ENCODE measurements around the gene ATP5MC2. TPM values are rescaled to one million over a fixed set of nuclear protein-coding genes. Genes with fewer than 3 reads are reported as not detected.
"Not testable (repeated sequence)": the region's sequence is repeated elsewhere in the genome, so short reads cannot be mapped to it uniquely, and the experiment has no call there.

Gene ATP5MC2
- total RNA-seq = 569 TPM
- long read RNA-seq, transcript ATP5MC2-203 (4 exons, 1,976 nt) = minor isoform, 46 of 334 reads
- long read RNA-seq, transcript ATP5MC2-202 (5 exons, 878 nt) = major isoform, 270 of 334 reads
- long read RNA-seq, partial matches to known transcripts = 5 of 334 reads
- long read RNA-seq, other reads (novel, unspliced or antisense) = 13 of 334 reads

DNA sequence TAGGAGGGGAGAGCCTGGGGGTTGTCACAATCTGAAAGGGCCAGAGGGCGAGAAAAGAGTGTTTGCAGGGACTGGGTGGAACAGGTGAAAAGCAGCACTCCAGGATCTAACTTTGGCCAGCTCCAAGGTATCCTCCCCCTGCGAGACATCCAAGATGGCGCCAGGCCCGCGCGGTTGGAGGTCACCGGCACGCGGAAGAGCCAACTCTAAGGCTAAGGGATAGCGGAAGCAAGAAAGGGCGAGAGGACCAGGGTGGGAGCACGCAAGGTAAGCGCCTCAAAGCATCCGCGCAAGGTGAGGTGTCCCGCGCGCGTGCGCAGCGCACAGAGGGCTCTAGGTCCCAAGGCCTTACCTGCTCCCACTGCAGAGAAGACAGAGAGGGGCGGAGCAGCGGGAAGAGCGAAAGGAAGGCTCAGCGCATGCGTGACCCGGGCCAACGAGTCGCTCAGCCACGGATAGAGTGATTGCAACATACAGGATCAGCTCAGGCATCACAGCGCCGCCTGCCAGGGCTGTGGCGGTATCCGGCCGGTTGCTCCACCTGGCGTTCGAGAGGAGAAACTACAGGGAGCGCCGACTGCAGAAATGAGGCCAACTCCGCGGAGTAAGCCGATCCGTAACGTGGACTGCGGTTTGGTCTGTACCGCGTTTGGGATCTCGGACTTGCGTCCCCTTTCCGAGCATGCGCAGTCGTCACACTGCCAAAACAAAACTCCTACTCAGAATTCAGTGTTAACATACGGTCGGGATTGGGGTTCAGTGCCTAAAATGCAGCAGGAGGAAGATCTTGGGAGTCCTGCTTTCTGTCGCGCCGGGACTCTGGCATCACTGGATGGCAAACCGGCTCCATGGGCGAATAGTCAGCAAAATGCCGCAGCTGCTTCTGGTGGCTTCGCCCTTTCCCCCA is at the start of gene ATP5MC2:
Gene ATP5MC2 (minus strand): TSS at position 383 of the 907 bp plus-strand sequence. CDS start 3,469 bp downstream, outside the sequence.
- ATAC-seq (ENCODE audit: poor library complexity) (peak; percentile 96), DNase-seq (peak; percentile 98)
- intact Hi-C loops (cut with DNase I) = loop anchor here (5.0 kb wide), 2 partner anchors 49 to 134 kb away; partner anchors contain the start of gene ATF7

DNA sequence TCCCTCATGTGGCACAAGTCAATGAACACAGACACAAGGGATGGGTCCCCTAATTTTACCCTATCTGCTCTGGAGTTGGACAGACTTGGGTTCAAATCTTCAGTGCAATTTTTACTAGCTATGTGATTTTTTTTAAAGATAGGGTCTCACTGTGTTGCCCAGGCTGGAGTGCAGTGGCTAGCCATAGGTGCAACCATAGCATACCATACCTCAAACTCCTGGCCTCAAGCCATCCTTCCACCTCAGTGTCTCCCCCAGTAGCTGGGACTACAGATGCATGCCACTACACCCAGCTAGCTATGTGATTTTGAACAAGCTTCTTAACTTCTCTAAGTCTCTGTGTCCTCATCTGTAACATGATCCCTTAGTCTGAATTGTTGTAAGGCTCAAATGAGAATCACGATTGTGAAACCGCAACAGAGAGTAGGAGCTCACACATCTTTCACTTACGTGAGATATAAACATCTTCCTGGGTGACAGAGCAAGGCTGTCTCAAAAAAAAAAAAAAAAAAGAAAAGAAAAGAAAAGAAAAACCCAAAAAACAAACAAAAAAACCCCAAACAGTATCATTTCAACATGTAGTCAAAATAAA is 46.7 kb upstream of the ATP5MC2 start:
- no peak for DNase-seq
- ATAC-seq (ENCODE audit: poor library complexity) = no peak
- intact Hi-C loops (cut with DNase I) = no loop called here

DNA sequence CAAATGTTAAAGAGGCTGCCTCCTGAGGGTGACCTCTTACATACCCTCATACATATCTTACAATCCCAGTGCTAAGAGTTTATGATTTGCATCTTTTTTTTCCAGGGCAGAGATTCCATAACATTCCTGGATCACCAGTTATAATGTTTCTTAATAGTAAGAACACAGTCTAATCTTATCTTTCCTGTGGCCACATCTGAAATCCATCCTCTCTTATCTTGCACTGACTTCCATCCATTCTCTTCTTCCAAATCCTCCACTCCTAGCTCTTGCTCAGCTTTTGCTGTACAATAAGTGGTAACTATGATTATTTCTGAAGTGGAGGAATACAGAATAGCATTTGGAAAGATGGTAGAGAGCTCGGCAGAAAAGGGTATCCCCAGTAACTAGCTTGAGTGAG is 45.1 kb upstream of the ATP5MC2 start:
- intact Hi-C loops (cut with DNase I) = no loop called here
- no peak for ATAC-seq (ENCODE audit: poor library complexity)
- no peak for DNase-seq

DNA sequence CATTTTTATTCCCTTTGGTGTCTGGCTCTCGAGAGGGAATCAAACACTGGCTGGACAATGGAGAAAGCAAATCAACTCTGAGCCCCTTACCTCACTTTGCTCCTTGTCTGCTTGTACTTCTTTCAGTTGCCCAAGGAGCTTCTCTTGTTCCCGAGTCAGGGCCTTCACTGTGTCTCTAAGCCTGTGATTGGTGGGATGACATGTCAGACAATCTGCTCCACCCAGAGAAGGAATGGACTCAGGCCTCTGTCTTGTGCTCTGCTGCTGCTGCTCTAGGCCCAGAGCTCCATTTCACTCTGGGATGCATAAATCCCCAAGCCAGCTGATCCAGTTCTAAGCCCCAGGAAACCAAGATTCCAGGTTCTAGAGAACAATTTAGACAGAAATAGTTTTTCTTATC is 43.8 kb upstream of the ATP5MC2 start:
- no peak for DNase-seq
- intact Hi-C loops (cut with DNase I) = no loop called here

DNA sequence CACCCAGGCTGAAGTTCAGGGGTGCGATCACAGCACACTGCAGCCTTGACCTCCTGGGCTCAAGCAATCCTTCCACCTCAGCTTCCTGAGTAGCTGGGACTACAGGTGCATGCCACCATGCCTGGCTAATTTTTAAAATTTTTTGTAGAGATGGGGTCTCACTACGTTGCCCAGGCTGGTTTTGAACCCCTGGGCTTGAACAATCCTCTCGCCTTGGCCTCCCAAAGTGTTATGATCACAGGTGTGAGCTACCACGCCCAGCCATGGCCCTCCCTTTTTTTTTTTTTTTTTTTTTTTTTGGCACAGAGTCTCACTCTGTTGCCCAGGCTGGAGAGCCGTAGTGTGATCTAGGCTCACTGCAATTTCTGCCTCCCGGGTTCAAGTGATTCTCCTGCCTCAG is 42.7 kb upstream of the ATP5MC2 start:
- ATAC-seq (ENCODE audit: poor library complexity); intact Hi-C loops (cut with DNase I); DNase-seq: not testable (repeated sequence)

More for the DNA sequence above, 43.8 kb upstream of the ATP5MC2 start:
- no peak for ATAC-seq (ENCODE audit: poor library complexity)

DNA sequence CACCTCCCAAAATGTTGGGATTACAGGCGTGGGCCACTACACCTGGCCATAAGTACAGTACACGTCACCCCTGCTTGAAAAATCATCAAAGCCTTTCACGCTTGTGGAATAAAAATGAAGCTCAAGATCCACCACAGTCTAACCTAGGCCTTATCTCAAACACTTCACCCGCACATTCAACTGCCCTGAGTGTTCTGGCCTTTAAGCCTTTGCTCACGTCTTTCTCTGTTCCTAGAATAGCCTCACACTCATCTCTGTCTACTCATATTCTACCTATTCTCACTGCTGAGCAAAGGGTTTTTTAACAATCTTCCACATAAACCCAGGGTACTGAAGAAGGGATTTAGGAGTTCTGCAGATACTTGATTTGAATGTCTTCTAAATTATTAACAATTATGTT is 41.4 kb upstream of the ATP5MC2 start:
- DNase-seq = no peak
- intact Hi-C loops (cut with DNase I) = no loop called here
- ATAC-seq (ENCODE audit: poor library complexity) = peak; percentile 91

DNA sequence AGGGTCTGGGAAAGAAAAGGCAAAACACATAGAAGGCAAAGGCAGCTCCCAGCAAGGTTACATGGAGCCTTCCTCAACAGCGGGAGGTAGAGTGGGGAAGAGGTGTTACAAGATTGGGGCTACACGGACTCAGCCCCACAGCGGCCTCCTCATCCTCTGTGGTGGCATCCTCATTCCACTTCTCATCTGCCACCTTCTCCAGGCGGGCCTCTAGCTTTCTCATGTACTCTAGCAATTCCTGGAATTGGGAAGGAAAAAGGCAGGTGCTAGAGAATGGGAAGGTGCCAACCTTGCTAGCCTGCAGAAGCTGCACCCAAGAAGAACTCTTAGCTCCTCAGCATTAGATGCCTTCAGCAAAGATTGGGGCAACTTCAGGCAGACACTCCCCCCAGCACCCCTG is 38.1 kb upstream of the ATP5MC2 start:
- DNase-seq (no peak), ATAC-seq (ENCODE audit: poor library complexity) (no peak)
- intact Hi-C loops (cut with DNase I) = no loop called here

DNA sequence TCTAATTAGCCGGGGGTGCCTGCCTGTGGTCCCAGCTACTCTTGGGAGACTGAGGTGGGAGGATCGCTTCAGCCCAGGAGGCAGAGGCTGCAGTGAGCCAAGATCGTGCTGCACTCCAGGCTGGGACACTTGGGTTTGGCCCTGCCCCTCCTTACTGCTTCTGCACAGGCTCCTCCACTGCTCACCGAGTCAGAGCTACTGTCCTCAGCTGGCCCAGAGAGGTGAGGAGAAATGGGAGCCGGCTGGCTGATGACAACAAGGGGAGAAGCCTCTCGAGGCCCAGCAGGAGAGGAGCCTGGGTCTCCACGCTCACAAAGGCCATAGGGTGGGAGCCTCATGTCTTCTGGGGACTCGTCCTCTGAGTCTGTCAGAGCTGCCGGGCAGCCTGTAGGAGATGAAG is 37.6 kb upstream of the ATP5MC2 start:
- DNase-seq = no peak
- intact Hi-C loops (cut with DNase I) = no loop called here
- no peak for ATAC-seq (ENCODE audit: poor library complexity)

DNA sequence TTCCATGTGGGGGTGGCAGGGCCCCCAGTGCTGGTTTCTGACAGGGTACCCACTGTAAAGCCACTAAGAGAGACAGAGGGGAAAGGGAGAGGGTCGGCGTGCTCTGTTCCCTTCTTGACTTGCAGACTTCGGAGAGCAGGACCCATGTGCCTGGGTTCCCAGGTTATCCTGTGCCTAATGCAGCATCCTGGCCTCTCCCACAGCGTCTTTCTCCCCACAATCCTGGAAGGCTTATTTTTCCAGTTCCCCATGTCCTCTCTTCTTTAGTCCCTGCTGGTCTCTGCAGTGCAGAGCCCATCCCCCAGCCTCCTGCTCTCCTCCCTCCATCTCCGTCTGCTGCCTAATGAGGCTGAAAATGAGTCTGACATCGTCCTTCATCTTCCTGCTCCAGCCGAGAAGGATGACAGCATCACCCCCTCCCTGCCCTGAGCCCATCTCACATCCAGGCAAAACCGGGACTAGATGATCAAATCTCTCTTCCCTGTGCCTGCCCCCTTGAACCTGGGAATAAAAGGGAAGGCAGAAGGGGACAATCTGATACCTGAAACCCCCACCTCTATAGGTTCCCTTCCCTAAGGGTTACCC is 36.3 kb upstream of the ATP5MC2 start:
- ATAC-seq (ENCODE audit: poor library complexity) = no peak
- DNase-seq = no peak
- intact Hi-C loops (cut with DNase I) = no loop called here

DNA sequence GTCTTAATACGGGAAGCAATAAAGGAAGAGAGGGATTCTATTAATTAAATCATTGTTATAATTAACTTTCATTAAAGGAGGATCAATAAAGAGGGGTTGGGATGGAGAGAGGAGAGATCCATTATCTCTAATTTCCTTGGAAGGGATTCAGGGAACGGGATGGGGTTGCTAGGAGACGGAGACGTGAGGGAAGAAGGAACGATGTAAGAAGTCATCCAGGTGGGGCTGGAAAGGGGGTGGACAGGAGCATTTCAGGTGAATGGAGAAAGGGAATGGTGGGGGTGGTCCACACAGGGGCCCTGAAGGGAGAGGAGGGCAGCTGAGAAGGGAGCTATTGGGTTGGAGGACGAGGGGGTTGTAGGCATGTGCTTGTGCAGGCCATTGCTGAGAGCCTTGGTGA is 34.2 kb upstream of the ATP5MC2 start:
- ATAC-seq (ENCODE audit: poor library complexity) (peak; percentile 18), DNase-seq (no peak)
- intact Hi-C loops (cut with DNase I) = no loop called here

DNA sequence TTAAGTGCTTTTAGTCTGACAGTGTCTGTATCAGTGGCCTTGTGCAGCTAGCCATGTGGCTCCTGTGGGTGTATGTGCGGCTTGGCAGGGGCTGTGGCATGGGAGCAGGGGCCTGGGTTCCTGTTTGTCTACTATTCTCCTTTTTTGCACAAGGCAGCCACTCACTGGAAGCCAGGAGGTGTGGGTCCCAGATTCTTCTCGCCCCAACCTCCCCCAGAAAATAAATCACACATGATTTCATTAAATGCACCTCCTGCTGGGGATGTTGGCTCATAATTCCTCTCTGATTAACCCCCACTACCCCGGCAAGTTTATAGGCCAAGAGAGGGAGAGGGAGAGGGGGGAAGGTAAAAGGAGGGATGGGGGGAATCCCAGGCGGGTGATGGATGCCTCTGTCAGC is 33.8 kb upstream of the ATP5MC2 start:
- intact Hi-C loops (cut with DNase I) = no loop called here
- DNase-seq (no peak), ATAC-seq (ENCODE audit: poor library complexity) (no peak)

DNA sequence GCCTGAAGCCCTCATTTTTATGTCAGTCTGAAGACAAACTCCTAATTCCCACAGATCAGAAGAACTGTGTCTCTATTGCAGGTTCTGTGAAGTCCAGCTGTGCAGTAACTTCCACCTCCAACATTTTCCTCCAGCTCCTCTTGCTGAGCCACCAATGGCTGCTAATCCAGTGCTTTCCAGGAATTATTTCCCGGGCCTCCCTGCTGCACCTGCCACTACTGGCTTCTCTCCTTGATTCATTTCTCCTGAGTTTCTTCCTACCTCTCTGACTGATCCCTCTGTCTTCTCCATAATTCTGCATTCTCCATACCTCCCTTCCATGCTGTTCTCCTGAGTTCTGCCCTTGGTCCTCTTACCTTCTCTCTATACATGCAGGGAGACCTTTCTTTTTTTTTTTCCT is 30.2 kb upstream of the ATP5MC2 start:
- intact Hi-C loops (cut with DNase I) = no loop called here
- ATAC-seq (ENCODE audit: poor library complexity) (no peak), DNase-seq (no peak)

DNA sequence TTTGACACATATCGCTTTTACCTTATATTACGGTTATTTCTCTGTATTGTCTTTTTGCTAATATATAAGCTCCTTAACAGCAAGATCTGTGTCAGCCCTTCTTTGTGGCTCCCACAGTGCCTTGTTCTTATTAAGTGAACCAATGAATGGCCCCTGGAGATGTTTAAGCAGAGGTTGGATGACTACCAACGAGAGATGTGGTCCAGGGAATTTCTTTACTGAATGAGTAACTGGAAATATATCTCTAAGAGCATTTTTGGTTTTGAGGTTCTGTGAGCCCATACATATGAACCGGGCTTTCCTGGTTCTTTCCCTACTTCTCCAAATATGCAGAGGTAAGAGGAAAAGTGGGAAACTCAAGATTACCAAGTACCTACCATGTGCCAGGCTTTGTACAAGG is 27.9 kb upstream of the ATP5MC2 start:
- no peak for DNase-seq
- intact Hi-C loops (cut with DNase I) = no loop called here
- ATAC-seq (ENCODE audit: poor library complexity) = no peak

DNA sequence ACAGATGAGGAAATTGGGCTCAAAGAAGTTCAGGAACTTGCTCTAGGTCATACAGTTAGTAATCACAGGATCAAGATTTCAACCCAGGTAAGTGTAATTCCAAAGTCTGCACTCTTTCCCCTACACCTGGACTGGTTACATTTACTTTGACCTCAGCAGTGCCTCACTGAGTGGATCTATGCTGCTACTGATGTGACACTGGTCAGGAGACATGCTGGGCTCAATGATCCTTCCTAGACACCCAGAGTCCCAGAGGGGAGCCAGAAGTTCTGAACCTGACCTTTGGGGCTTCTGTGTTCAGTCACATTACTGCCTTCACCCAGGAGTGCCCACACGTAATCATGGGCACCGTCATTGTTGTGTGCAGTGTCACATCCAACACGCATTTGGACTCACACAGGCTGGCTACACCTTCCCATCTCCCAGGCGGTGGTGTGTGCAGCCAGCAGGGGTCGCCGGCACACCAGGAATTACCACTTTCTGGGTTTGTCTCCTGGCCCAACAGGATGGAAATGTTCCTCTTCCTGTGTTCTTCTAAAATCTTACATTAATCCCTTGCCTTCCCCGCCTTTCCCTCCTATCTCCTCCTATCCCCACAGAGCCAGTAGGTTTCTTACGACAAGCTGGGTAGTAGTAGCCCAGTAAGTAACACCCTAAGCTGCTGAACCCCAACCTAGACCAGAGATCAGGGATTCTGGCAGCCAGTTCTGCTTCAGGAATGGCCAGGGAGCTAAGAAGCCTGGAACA is 25.8 kb upstream of the ATP5MC2 start:
- ATAC-seq (ENCODE audit: poor library complexity) (peak; percentile 96), DNase-seq (peak; percentile 88)
- intact Hi-C loops (cut with DNase I) = loop anchor here (1.0 kb wide), 1 partner anchor 45 kb away; no protein-coding TSS in a partner anchor

DNA sequence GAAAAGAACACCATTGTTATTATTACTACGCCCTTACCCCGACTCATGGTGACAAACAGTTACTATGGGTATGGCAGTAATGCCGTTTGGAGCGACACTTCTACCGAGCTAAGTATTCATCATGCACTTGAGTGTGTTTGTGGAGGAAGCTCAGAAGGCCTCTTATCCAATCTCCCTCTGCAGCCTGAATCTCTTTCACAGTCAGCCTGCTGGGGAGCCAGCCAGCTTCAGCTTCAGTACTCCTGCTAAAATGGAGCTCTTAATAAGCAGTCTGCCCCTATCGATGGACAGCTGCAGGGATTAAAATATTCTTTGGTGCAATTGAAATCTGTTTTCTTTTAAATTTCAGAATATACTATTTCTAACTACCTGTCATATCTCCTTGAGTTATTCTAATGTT is 24.7 kb upstream of the ATP5MC2 start:
- no peak for ATAC-seq (ENCODE audit: poor library complexity)

DNA sequence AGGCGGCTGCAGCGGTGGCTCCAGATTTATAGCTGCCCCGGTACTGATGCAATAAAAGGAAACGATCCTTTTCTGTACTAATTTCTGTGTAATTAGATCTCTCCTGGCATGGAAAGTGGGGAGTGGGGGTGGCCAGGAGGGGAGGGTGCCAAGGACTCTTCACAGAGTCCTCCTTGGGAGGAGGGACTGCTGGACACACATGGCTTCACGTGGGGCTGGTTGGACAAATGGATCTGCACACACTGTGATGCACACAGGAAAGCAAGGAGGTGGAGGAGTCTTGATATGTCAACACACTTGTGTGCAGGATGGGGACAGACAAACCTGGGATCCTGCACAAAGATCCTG is 23.8 kb upstream of the ATP5MC2 start:
- no peak for ATAC-seq (ENCODE audit: poor library complexity)
- no peak for DNase-seq
- intact Hi-C loops (cut with DNase I) = no loop called here

More for the DNA sequence above, 24.7 kb upstream of the ATP5MC2 start:
- DNase-seq = no peak
- intact Hi-C loops (cut with DNase I) = no loop called here

DNA sequence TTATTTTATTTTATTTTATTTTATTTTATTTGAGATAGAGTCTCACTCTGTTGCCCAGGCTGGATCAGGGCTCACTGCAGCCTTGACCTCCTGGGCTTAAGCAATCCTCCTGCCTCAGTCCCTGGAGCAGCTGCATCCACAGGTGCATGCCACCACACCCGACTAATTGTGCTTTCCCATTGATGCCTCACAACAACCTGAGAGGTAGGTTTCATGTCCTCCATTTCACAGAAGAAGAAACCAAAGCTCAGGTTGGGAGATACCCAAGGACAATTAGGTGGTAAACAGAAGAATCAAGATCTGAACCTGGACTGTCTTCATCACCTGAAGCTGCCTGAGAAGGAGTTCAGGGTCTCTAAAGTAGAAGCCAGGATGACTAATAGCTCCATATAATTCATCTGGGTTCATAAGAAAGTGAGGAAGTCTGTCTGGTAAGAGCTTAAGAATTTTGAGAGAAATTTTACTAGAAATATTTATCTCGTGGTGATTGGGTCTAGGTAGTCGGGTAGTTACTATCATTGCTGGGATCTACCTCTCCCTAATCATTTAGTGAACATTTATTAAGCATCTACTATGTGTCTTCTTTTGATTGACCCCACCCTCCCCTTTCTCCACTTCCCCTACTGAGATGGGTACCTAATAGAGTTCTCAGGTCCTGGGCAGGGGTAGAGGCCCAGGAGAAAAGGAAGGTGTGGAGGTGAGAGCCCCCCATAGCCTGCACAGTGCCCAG is 23.2 kb upstream of the ATP5MC2 start:
- intact Hi-C loops (cut with DNase I) = no loop called here
- DNase-seq = no peak
- ATAC-seq (ENCODE audit: poor library complexity) = no peak

DNA sequence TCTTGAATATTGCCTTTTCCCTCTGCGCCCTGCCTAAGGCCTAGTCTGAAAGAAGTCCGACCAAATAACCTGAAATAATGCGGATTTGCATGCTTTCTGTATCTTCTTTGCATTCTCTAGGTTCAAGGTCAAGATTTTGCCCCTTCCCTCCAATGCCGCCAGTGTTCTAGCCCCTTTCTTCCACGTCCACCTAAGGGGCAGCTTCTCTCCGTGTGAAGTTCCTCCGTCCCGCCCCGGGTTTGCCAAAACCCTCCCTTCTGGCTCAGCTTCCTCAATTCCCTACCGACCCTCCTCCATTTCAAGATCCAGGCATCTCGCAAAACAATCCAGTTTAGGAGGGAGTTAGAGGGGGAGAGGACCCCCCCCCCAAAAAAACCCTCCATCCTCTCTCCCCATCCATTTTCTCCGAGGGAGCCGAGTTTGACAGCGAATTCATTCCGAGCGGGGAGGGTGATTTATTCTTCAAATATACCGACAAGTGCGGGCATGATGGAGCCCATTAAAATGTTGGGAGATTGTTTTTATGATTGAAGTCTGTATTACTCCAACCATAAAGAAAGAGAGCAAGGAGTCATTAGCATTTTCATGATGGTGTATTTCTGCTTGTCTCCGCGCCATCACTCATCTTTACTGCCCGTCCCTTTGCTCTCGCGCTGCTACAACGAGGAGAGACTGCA is 20.9 kb upstream of the ATP5MC2 start:
- intact Hi-C loops (cut with DNase I) = no loop called here
- DNase-seq (no peak), ATAC-seq (ENCODE audit: poor library complexity) (peak; percentile 17)
